Ascending aorta (tissue), 2 donors: ENCODE measurements around the gene MEF2B. TPM values are rescaled to one million over a fixed set of nuclear protein-coding genes. Genes with fewer than 3 reads are reported as not detected.

ENCODE experiments used
- DNase-seq, 2 donors: peaks; one replicate each; pipeline ENCODE4 v3.0.0-alpha.2; 2019; ENCODE audit warnings: low spot score in 2 of 2
- H3K27ac ChIP-seq, 2 donors: fragments of 200-600 bp; sonication (generic); one replicate each; pipeline ENCODE4 v1.5.1; 2016 to 2017; ENCODE audit warnings: mild to moderate bottlenecking in 1 of 2
- H3K27me3 ChIP-seq: fragments of 200-600 bp; sonication (generic); one replicate; pipeline ENCODE4 v1.5.1; 2017
- H3K36me3 ChIP-seq, 2 donors: fragments of 200-600 bp; sonication (generic); one replicate each; pipeline ENCODE4 v1.5.1; 2016
- H3K4me1 ChIP-seq, 2 donors: fragments of 200-600 bp; sonication (generic); one replicate each; pipeline ENCODE4 v1.5.1; 2016 to 2017; ENCODE audit warnings: mild to moderate bottlenecking in 1 of 2
- H3K4me3 ChIP-seq, 2 donors: fragments of 200-600 bp; sonication (generic); one replicate each; pipeline ENCODE4 v1.5.1; 2016 to 2017; ENCODE audit warnings: mild to moderate bottlenecking in 1 of 2
- H3K9me3 ChIP-seq, 2 donors: fragments of 200-600 bp; sonication (generic); one replicate each; pipeline ENCODE4 v1.5.1; 2016
- intact Hi-C: fragments of 100-400 bp; cut with DNase I; formaldehyde crosslinking; loops from one replicate; pipeline ENCODE4 v1.15.1; 2023
- total RNA-seq: library from RNA; depleted of rRNA; stranded (reverse); fragments of >200 nt; gene quantifications from one replicate; pipeline ENCODE4 v1.1.0, GENCODE V29; 2016
- TF ChIP-seq, protein P1 (sequence below), 3 experiments: fragments of 200-600 bp in 2 of 3; fragments of 450-650 bp in 1 of 3; sonication (generic) in 2 of 3; IDR thresholded peaks; one replicate each; pipeline ENCODE4 v1.5.1; 2016 to 2019; ENCODE audit warnings: antibody characterized with exemption in 3 of 3, mild to moderate bottlenecking in 1 of 3, moderate library complexity in 1 of 3

Gene MEF2B
- total RNA-seq, 1 donor from 2014 or later: not detected

- intact Hi-C loops: no loop called here
- no peaks in the 10 kb centered on the region for H3K27me3 ChIP-seq
- no peak for DNase-seq
- peaks cover 0 to 4% of the 10 kb centered on the region in 2 donors for H3K4me1 ChIP-seq
- no peaks in the 10 kb centered on the region for H3K9me3 ChIP-seq
- H3K27ac ChIP-seq: no peak overlapping the region
- no peak overlapping the region for H3K4me3 ChIP-seq
- TF ChIP-seq, protein P1, sequence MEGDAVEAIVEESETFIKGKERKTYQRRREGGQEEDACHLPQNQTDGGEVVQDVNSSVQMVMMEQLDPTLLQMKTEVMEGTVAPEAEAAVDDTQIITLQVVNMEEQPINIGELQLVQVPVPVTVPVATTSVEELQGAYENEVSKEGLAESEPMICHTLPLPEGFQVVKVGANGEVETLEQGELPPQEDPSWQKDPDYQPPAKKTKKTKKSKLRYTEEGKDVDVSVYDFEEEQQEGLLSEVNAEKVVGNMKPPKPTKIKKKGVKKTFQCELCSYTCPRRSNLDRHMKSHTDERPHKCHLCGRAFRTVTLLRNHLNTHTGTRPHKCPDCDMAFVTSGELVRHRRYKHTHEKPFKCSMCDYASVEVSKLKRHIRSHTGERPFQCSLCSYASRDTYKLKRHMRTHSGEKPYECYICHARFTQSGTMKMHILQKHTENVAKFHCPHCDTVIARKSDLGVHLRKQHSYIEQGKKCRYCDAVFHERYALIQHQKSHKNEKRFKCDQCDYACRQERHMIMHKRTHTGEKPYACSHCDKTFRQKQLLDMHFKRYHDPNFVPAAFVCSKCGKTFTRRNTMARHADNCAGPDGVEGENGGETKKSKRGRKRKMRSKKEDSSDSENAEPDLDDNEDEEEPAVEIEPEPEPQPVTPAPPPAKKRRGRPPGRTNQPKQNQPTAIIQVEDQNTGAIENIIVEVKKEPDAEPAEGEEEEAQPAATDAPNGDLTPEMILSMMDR (IDR thresholded peaks at IDR 0.05): no peak
- no peaks in the 10 kb centered on the region for H3K36me3 ChIP-seq
Measured at GRCh38 chr19:19167612-19168011, 2.5 kb downstream of the MEF2B start.

GRCh38 chr19:19165396-19165795 is 4.7 kb downstream of the MEF2B start:
- Histone ChIP-seq H3K4me1 (peaks cover 0 to 4% of the 10 kb centered on the region in 2 donors), H3K27me3 (no peaks in the 10 kb centered on the region), H3K9me3 (no peaks in the 10 kb centered on the region), H3K27ac (no peak overlapping the region), H3K36me3 (no peaks in the 10 kb centered on the region), H3K4me3 (no peak overlapping the region)
- TF ChIP-seq, protein P1 (IDR thresholded peaks at IDR 0.05): no peak
- no peak for DNase-seq
- intact Hi-C loops: no loop called here

DNA sequence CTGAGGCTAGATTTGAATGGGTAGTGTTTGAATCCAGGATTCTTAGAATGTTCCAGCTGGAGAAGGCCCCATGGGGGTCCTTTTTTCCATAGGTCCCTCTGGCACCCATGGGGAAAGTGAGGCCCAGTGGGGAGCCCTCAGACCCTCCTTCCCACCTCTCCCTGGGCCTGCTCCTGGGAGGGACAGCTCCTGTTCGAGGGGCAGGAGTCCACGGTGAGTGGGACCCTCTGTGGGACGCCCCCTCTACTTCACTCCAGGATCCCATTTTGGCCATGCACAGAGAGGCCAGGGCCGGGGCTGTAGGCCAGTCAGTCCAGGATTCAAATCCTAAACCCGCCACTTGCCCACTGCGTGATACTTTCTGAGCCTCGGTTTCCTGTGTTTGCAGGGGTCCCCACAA is 7.6 kb downstream of the MEF2B start:
- no peaks in the 10 kb centered on the region for H3K36me3 ChIP-seq
- H3K4me1 ChIP-seq: no peaks in the 10 kb centered on the region
- H3K27me3 ChIP-seq: no peaks in the 10 kb centered on the region
- no peak overlapping the region for H3K4me3 ChIP-seq
- H3K9me3 ChIP-seq: no peaks in the 10 kb centered on the region
- no peak overlapping the region for H3K27ac ChIP-seq
- TF ChIP-seq, protein P1 (IDR thresholded peaks at IDR 0.05): no peak
- intact Hi-C loops: no loop called here
- no peak for DNase-seq

GRCh38 chr19:19160461-19161035 is 9.5 kb downstream of the MEF2B start:
- Histone ChIP-seq H3K4me1 (no peaks in the 10 kb centered on the region), H3K27me3 (no peaks in the 10 kb centered on the region), H3K36me3 (peaks cover 6 to 11% of the 10 kb centered on the region in 2 donors), H3K9me3 (no peaks in the 10 kb centered on the region), H3K27ac (no peak overlapping the region), H3K4me3 (no peak overlapping the region)
- intact Hi-C loops: no loop called here
- no peak for DNase-seq
- TF ChIP-seq, protein P1 (IDR thresholded peaks at IDR 0.05): no peak

DNA sequence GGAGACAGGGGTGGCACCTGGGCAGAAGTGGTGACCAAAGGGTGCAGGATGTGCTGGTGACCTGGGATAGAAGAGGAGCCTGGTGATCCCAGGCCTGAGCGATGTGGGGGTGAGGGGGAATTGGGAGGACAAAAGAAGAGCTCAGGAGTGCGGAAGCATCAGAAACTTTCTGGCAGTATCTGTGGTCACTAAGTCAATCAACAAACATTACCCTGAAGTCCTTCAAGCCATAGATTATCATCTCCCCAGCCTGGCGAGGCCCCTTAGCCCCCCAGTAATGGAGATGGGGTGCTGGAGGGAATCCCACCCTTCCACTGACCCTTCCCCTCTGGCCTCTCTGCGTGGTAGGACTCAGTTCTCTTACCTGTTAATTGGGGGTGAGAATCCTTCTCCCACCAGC is 10.5 kb downstream of the MEF2B start:
- H3K27me3 ChIP-seq: no peaks in the 10 kb centered on the region
- intact Hi-C loops: no loop called here
- no peak for DNase-seq
- no peak overlapping the region for H3K4me3 ChIP-seq
- H3K4me1 ChIP-seq: no peaks in the 10 kb centered on the region
- TF ChIP-seq, protein P1 (IDR thresholded peaks at IDR 0.05): no peak
- H3K36me3 ChIP-seq: peaks cover 6 to 11% of the 10 kb centered on the region in 2 donors
- H3K27ac ChIP-seq: no peak overlapping the region
- no peaks in the 10 kb centered on the region for H3K9me3 ChIP-seq

DNA sequence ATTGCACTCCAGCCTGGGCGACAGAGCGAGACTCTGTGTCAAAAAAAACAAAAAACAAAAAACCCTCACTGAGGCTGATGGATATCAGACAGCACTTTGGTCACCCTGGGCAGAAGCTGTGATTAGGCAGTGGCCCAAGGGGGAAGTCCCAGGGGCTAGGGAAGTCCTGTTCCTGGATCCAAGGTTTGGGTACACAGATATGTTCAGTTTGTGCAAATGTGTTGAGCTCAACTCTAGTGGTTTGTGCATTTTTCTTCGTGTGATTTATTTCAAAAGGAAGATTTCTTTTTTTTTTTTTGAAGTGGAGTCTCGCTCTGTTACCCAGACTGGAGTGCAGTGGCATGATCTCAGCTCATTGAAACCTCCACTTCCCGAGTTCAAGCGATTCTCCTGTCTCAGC is 12.3 kb downstream of the MEF2B start:
- DNase-seq: no peak
- TF ChIP-seq, protein P1 (IDR thresholded peaks at IDR 0.05): no peak
- Histone ChIP-seq H3K9me3 (no peaks in the 10 kb centered on the region), H3K4me1 (no peaks in the 10 kb centered on the region), H3K27ac (no peak overlapping the region), H3K27me3 (no peaks in the 10 kb centered on the region), H3K4me3 (no peak overlapping the region), H3K36me3 (peaks cover 6 to 11% of the 10 kb centered on the region in 2 donors)
- intact Hi-C loops: no loop called here
